A673 (cell line): Measurements from ENCODE around the gene FNDC3B. TPM values are rescaled to one million over a fixed set of nuclear protein-coding genes. Genes with fewer than 3 reads are reported as not detected.

Source experiments
- BruUV-seq: library from RNA; stranded (reverse); fragments of 400-500 nt; replicated peaks from 2 replicates; lab custom pipeline; 2021; lab: Mats Ljungman, UMichigan
- CTCF ChIA-PET: fragments of 300-600 bp; sonication (Branson Sonifier 250); formaldehyde crosslinking; loops from one replicate; lab custom pipeline; 2022; ENCODE audit warnings: antibody characterized with exemption; lab: Charles Lee
- POLR2A ChIA-PET: fragments of 300-600 bp; sonication (Branson Sonifier 250); formaldehyde crosslinking; loops from one replicate; lab custom pipeline; 2022; ENCODE audit warnings: antibody characterized with exemption; ENCODE audit not compliant: low non-redundant PET; lab: Charles Lee
- DNase-seq: peaks from one replicate; pipeline ENCODE4 v3.0.0-alpha.2; 2015; ENCODE audit warnings: low spot score
- H3K27ac ChIP-seq: fragments of 200-600 bp; sonication (generic); 2 replicates; pipeline ENCODE4 v1.5.1; 2016; ENCODE audit warnings: mixed run types, low read depth, mild to moderate bottlenecking, mixed read lengths, antibody characterized with exemption, low read length; ENCODE audit not compliant: poor library complexity, severe bottlenecking
- H3K27me3 ChIP-seq: fragments of 200-600 bp; sonication (generic); replicated peaks from 2 replicates; pipeline ENCODE4 v1.6.1; 2017; ENCODE audit warnings: mixed run types, low read depth, mild to moderate bottlenecking, mixed read lengths, antibody characterized with exemption, low read length; ENCODE audit not compliant: insufficient read depth, poor library complexity
- H3K36me3 ChIP-seq: fragments of 200-600 bp; sonication (generic); 2 replicates; pipeline ENCODE4 v1.6.1; 2016; ENCODE audit warnings: mixed run types, mild to moderate bottlenecking, mixed read lengths, antibody characterized with exemption, low read length; ENCODE audit not compliant: insufficient read depth, poor library complexity, severe bottlenecking
- H3K4me1 ChIP-seq: fragments of 200-600 bp; sonication (generic); 2 replicates; pipeline ENCODE4 v1.6.1; 2017; ENCODE audit warnings: mixed run types, mild to moderate bottlenecking, mixed read lengths, antibody characterized with exemption, low read length; ENCODE audit not compliant: insufficient read depth, poor library complexity, severe bottlenecking
- H3K4me3 ChIP-seq: fragments of 200-600 bp; sonication (generic); 2 replicates; pipeline ENCODE4 v1.5.1; 2016; ENCODE audit warnings: low read depth, mixed run types, mild to moderate bottlenecking, mixed read lengths, low read length; ENCODE audit not compliant: poor library complexity, severe bottlenecking
- H3K9me3 ChIP-seq: fragments of 200-600 bp; sonication (generic); 2 replicates; pipeline ENCODE4 v1.6.1; 2016; ENCODE audit warnings: mixed run types, low read depth, mild to moderate bottlenecking, mixed read lengths, antibody characterized with exemption, low read length; ENCODE audit not compliant: poor library complexity, severe bottlenecking
- EZH2 ChIP-seq: fragments of 200-600 bp; sonication (generic); IDR thresholded peaks from 2 replicates; pipeline ENCODE4 v1.6.1; 2017; ENCODE audit warnings: borderline replicate concordance, low read depth, mild to moderate bottlenecking, mixed read lengths, antibody characterized with exemption, low read length; ENCODE audit not compliant: poor library complexity, severe bottlenecking
- intact Hi-C: fragments of 100-400 bp; cut with micrococcal nuclease; formaldehyde crosslinking; loops from one replicate; pipeline ENCODE4 v1.10.0; 2022; ENCODE audit not compliant: unreplicated experiment
- total RNA-seq: library from RNA; stranded (reverse); gene quantifications from 2 replicates; pipeline ENCODE4 v1.2.3, GENCODE V29; 2021
- TF ChIP-seq, protein P1 (sequence below): fragments of 300-800, 200-600 bp; sonication (generic); conservative IDR thresholded peaks from 2 replicates; pipeline ENCODE4 v1.5.1; 2017; ENCODE audit warnings: low read depth, mild to moderate bottlenecking, antibody characterized with exemption, low read length, moderate library complexity, mixed read lengths

Gene FNDC3B
- total RNA-seq, 1 experiment from 2014 or later: 50.8 TPM

DNA sequence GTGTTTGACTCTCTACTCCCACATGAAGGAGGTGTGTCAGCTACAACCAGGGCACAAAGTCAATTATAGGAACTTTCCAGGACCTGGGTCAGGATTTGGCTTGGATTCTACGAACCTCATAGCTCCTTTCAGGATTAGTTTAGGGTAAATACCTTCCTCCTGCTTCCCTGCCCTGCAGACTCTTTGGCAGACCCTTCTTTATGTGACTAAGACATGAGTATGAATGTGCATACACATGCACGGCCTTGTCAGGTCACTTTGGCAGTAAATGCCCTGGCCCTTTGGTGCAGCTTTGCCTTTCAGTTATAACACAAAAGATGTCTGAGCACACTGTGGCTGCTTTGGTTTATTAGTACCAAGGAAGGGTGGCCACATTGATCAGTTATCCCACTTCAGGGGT is 340.0 kb downstream of the FNDC3B start:
- Histone ChIP-seq H3K27ac (no peak overlapping the region), H3K27me3 (no peaks in the 10 kb centered on the region), H3K36me3 (peaks cover 22% of the 10 kb centered on the region), H3K9me3 (no peaks in the 10 kb centered on the region), H3K4me3 (no peak overlapping the region), H3K4me1 (no peaks in the 10 kb centered on the region)
- no TSS peak for BruUV-seq
- TF ChIP-seq, protein P1, sequence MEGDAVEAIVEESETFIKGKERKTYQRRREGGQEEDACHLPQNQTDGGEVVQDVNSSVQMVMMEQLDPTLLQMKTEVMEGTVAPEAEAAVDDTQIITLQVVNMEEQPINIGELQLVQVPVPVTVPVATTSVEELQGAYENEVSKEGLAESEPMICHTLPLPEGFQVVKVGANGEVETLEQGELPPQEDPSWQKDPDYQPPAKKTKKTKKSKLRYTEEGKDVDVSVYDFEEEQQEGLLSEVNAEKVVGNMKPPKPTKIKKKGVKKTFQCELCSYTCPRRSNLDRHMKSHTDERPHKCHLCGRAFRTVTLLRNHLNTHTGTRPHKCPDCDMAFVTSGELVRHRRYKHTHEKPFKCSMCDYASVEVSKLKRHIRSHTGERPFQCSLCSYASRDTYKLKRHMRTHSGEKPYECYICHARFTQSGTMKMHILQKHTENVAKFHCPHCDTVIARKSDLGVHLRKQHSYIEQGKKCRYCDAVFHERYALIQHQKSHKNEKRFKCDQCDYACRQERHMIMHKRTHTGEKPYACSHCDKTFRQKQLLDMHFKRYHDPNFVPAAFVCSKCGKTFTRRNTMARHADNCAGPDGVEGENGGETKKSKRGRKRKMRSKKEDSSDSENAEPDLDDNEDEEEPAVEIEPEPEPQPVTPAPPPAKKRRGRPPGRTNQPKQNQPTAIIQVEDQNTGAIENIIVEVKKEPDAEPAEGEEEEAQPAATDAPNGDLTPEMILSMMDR: no peak
- TF ChIP-seq EZH2: no peak
- intact Hi-C loops: no loop called here
- ChIA-PET CTCF (interaction anchor here (0.7 kb wide), 1 partner anchor 38 kb away, joined by 3 read pairs; no protein-coding TSS in a partner anchor), POLR2A (no interaction called here)
- no peak for DNase-seq

DNA sequence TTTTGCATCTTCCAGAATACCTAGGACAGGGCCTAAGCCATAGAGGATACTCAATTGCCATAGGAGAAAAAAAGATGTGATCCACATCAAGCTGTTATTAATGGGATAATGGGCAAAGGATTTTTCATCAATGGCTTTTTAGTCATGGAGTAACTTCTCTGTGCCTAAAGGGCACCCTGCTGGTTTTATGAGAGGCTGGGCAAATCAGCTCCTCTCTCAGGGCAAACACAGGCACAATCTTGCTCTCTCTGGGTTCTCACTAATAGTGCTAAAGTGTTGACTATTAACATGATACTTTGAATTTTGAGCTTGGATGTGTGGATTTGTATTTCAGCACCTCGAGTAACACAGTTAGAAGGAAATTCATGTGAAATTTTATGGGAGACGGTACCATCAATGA is 341.3 kb downstream of the FNDC3B start:
- POLR2A ChIA-PET: no interaction called here
- Histone ChIP-seq H3K9me3 (no peaks in the 10 kb centered on the region), H3K4me3 (no peak overlapping the region), H3K27me3 (no peaks in the 10 kb centered on the region), H3K27ac (no peak overlapping the region), H3K4me1 (no peaks in the 10 kb centered on the region), H3K36me3 (peaks cover 22% of the 10 kb centered on the region)
- TF ChIP-seq EZH2: no peak
- TF ChIP-seq, protein P1: no peak
- no peak for DNase-seq
- no TSS peak for BruUV-seq
- intact Hi-C loops: no loop called here
- CTCF ChIA-PET: no interaction called here

DNA sequence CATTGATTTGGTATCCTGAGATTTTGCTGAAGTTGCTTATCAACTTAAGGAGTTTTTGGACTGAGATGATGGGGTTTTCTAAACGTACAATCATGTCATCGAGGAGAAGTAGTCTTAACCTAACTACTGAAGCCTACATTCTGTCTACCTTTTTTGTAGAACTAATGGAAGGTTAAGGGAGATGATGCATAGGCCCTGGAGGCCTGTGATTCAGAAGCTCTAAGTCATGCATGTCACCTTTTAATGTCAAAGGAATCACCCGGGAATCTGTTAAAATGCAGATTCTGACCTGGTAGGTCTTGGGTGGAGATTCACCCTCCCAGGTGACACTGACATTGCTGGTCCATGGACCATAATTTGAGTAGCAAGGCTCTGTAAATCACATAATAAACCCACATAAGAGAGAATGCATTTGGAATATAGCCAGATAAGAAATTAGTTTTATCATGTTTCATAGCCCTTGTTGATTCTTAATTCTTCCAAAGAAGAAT is 344.0 kb downstream of the FNDC3B start:
- no TSS peak for BruUV-seq
- no peak for DNase-seq
- ChIA-PET CTCF (no interaction called here), POLR2A (no interaction called here)
- intact Hi-C loops: no loop called here
- no peak for TF ChIP-seq EZH2
- TF ChIP-seq, protein P1: no peak
- Histone ChIP-seq H3K4me3 (no peak overlapping the region), H3K9me3 (no peaks in the 10 kb centered on the region), H3K27me3 (no peaks in the 10 kb centered on the region), H3K4me1 (no peaks in the 10 kb centered on the region), H3K36me3 (peaks cover 22% of the 10 kb centered on the region), H3K27ac (no peak overlapping the region)
